GM12872 (cell line): Measurements from ENCODE around the gene MID2.

Experiments used
- CTCF ChIP-seq: IDR thresholded peaks from 3 replicates; pipeline ENCODE4 v1.5.1; 2011; ENCODE audit warnings: low read depth, mild to moderate bottlenecking, low read length, moderate library complexity; ENCODE audit not compliant: insufficient read depth

Gene MID2

GRCh38 chrX:107825698-107826237 is at the start of gene MID2:
Gene MID2, plus strand, starts transcription at chrX:107825866. Its CDS starts 561 bp downstream, at chrX:107826427.
- TF ChIP-seq CTCF, result no peak

GRCh38 chrX:107776649-107777535 is 48.8 kb upstream of the MID2 start:
- TF ChIP-seq CTCF, result peak; percentile 58

- TF ChIP-seq CTCF, result no peak
Measured at GRCh38 chrX:107777536-107777832, 48.2 kb upstream of the MID2 start, which contains the start of gene NCBP2L. Gene NCBP2L, plus strand, starts transcription at chrX:107777733. Its CDS starts 16,488 bp downstream, at chrX:107794221.

GRCh38 chrX:107780525-107780924 is 45.1 kb upstream of the MID2 start:
- TF ChIP-seq CTCF, result no peak

GRCh38 chrX:107787827-107788226 is 37.8 kb upstream of the MID2 start:
- no peak for TF ChIP-seq CTCF

- TF ChIP-seq CTCF, result no peak
Measured at GRCh38 chrX:107804427-107804826, 21.2 kb upstream of the MID2 start.

- TF ChIP-seq CTCF, result no peak
Measured at GRCh38 chrX:107805179-107805578, 20.5 kb upstream of the MID2 start.
